ENCODE data around the gene MICB. TPM values are rescaled to one million over a fixed set of nuclear protein-coding genes. Genes with fewer than 3 reads are reported as not detected.
"Not testable (repeated sequence)": the region's sequence is repeated elsewhere in the genome, so short reads cannot be mapped to it uniquely, and the experiment has no call there.

Gene MICB
- total RNA-seq = 10 to 100 TPM; 18.7 to 22.3 TPM

GRCh38 chr6:31497531-31498476 lies at the start of gene MICB:
MICB (plus strand) TSS chr6:31498145; CDS start chr6:31498194, 49 bp downstream.
- ATAC-seq (replicated peaks in 1 of 2) = peak; percentile 73 to 74
- H3K36me3 Mint-ChIP-seq (ENCODE audit: insufficient read depth in 2 of 2) = peaks cover 0 to 5% of the 10 kb centered on the region in 2 donors
- H3K9me3 Mint-ChIP-seq = no peaks in the 10 kb centered on the region
- H3K4me1 Mint-ChIP-seq (ENCODE audit: low read depth) = peaks cover 80% of the 10 kb centered on the region
- peak; percentile 83 to 90 for DNase-seq
- peak within 1 kb of the TSS; percentile 84 to 96 for H3K4me3 Mint-ChIP-seq
- H3K27me3 Mint-ChIP-seq (ENCODE audit: low read depth) = no peaks in the 10 kb centered on the region
- H3K27ac Mint-ChIP-seq = peak within 1 kb of the TSS; percentile 92

GRCh38 chr6:31450751-31451150 lies 47.2 kb upstream of the MICB start:
- peaks cover 4% of the 10 kb centered on the region in 2 donors for H3K36me3 Mint-ChIP-seq (ENCODE audit: insufficient read depth in 2 of 2)
- H3K9me3 Mint-ChIP-seq = peaks cover 4 to 5% of the 10 kb centered on the region in 2 donors
- peaks cover 18% of the 10 kb centered on the region for H3K27me3 Mint-ChIP-seq (ENCODE audit: low read depth)
- H3K27ac Mint-ChIP-seq = no peak overlapping the region
- ATAC-seq (replicated peaks in 1 of 2) (no peak), DNase-seq (no peak)
- no peak overlapping the region for H3K4me3 Mint-ChIP-seq
- no peaks in the 10 kb centered on the region for H3K4me1 Mint-ChIP-seq (ENCODE audit: low read depth)

DNA sequence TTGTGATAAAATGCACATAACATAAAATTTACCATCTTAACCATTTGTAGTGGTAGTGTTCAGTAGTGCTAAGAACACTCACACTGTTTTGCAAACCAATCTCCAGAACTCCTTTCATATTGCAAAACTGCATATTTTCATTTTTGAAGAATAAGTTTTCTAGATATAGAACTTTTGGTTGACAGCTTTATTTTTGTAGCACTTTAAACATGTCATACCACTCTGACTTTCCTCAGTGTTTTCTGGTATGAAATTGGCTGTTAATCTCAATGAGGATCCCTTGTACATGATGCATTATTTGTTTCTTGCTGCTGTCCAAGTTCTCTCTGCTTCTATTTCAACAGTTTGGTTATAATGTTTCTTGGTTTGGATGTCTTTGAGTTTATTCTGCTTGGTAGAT lies 45.1 kb upstream of the MICB start:
- H3K27ac Mint-ChIP-seq = no peak overlapping the region
- no peak overlapping the region for H3K4me3 Mint-ChIP-seq
- peaks cover 17% of the 10 kb centered on the region for H3K27me3 Mint-ChIP-seq (ENCODE audit: low read depth)
- H3K36me3 Mint-ChIP-seq (ENCODE audit: insufficient read depth in 2 of 2) = peaks cover 4% of the 10 kb centered on the region in 2 donors
- no peak for ATAC-seq (replicated peaks in 1 of 2)
- DNase-seq = no peak
- peaks cover 4 to 5% of the 10 kb centered on the region in 2 donors for H3K9me3 Mint-ChIP-seq
- no peaks in the 10 kb centered on the region for H3K4me1 Mint-ChIP-seq (ENCODE audit: low read depth)

DNA sequence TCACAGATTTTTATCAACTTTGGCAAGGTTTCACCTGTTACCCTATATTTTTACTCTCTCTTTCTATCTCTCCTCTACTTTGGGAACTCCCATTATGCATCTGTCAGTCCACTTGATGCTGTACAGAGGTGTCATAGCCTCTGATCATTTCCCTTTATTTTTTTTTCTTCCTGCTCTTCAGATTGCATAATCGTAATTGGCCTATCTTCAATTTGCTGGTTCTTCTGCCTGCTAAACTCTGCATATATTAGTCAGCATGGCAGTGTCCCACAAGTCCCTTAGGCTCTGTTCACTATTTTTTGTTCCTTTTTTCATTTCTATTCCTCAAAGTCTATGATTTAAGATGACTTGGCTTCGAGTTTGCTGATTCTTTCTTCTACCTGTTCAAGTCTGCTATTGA lies 44.7 kb upstream of the MICB start:
- no peak for ATAC-seq (replicated peaks in 1 of 2)
- Mint-ChIP-seq H3K4me3 (no peak overlapping the region), H3K27ac (no peak overlapping the region), H3K9me3 (peaks cover 4 to 5% of the 10 kb centered on the region in 2 donors), H3K4me1 (ENCODE audit: low read depth) (no peaks in the 10 kb centered on the region), H3K36me3 (ENCODE audit: insufficient read depth in 2 of 2) (peaks cover 4% of the 10 kb centered on the region in 2 donors), H3K27me3 (ENCODE audit: low read depth) (peaks cover 17% of the 10 kb centered on the region)
- no peak for DNase-seq

DNA sequence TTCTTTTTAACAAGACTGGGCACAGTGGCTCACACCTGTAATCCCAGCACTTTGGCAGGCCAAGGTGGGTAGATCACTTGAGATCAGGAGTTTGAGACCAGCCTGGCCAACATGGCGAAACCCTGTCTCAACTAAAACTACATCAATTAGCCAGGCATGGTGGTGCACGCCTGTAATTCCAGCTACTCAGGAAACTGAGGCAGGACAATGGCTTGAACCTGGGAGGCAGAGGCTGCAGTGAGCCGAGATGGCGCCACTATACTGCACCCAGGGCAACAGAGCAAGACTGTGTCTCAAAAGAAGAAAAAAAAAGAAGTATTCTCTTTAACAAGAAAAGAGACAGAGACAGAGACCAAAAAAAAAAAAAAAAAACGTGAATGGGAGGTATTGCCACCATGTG lies 38.1 kb upstream of the MICB start:
- Mint-ChIP-seq H3K36me3 (ENCODE audit: insufficient read depth in 2 of 2) (peaks cover 8 to 15% of the 10 kb centered on the region in 2 donors), H3K4me1 (ENCODE audit: low read depth) (peaks cover 27% of the 10 kb centered on the region)
- not testable (repeated sequence) for DNase-seq; H3K9me3 Mint-ChIP-seq; H3K27ac Mint-ChIP-seq; H3K27me3 Mint-ChIP-seq (ENCODE audit: low read depth); H3K4me3 Mint-ChIP-seq; ATAC-seq (replicated peaks in 1 of 2)

DNA sequence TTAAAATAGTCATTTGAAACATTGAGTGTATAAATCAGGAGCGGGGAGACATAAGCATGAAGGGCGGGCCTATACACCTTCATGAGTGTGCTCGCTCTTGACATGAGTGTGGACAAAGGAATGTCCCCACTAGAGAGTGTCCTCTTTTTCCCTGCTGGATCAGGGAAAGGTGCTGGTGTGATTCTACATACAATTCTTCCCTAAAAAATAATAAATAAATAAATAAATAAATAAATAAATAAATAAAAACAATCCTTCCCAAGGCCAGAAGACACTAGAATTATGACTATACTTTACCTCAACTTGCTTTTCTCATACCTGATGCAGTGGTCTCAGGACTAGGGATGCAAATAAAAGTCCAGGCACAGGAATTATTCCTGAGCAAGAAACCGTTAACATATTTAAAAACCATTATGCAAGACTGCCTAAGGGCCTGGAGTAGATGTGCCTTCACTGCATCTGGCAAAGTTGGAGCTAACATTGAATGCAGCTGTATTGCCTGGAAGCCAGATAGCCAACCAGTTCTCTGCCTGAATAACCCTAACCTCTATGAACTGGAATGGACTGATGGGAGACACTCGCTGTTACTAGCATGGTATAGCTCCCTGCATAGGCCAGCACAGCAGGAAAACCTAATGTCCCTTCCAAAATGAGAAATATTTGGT lies 37.5 kb upstream of the MICB start:
- DNase-seq (no peak), ATAC-seq (replicated peaks in 1 of 2) (no peak)
- no peaks in the 10 kb centered on the region for H3K27me3 Mint-ChIP-seq (ENCODE audit: low read depth)
- no peak overlapping the region for H3K4me3 Mint-ChIP-seq
- H3K27ac Mint-ChIP-seq = no peak overlapping the region
- H3K9me3 Mint-ChIP-seq = no peaks in the 10 kb centered on the region
- peaks cover 11 to 19% of the 10 kb centered on the region in 2 donors for H3K36me3 Mint-ChIP-seq (ENCODE audit: insufficient read depth in 2 of 2)
- H3K4me1 Mint-ChIP-seq (ENCODE audit: low read depth) = peaks cover 33% of the 10 kb centered on the region

GRCh38 chr6:31462026-31462963 lies 35.6 kb upstream of the MICB start:
- peak overlapping the region; percentile 99 for H3K27ac Mint-ChIP-seq
- peak in 1 of 2 donors; percentile 26 for ATAC-seq (replicated peaks in 1 of 2)
- no peaks in the 10 kb centered on the region for H3K27me3 Mint-ChIP-seq (ENCODE audit: low read depth)
- peaks cover 51% of the 10 kb centered on the region for H3K4me1 Mint-ChIP-seq (ENCODE audit: low read depth)
- no peak for DNase-seq
- H3K4me3 Mint-ChIP-seq = peak overlapping the region; percentile 99
- no peaks in the 10 kb centered on the region for H3K9me3 Mint-ChIP-seq
- H3K36me3 Mint-ChIP-seq (ENCODE audit: insufficient read depth in 2 of 2) = peaks cover 11 to 24% of the 10 kb centered on the region in 2 donors

- peak overlapping the region; percentile 99 for H3K27ac Mint-ChIP-seq
- H3K4me1 Mint-ChIP-seq (ENCODE audit: low read depth) = peaks cover 60% of the 10 kb centered on the region
- H3K27me3 Mint-ChIP-seq (ENCODE audit: low read depth) = no peaks in the 10 kb centered on the region
- H3K9me3 Mint-ChIP-seq = no peaks in the 10 kb centered on the region
- ATAC-seq (replicated peaks in 1 of 2) (peak; percentile 92 to 93), DNase-seq (peak; percentile 79 to 90)
- H3K36me3 Mint-ChIP-seq (ENCODE audit: insufficient read depth in 2 of 2) = peaks cover 11 to 27% of the 10 kb centered on the region in 2 donors
- peak overlapping the region; percentile 99 for H3K4me3 Mint-ChIP-seq
These were observed 34.7 kb upstream of the MICB start for GRCh38 chr6:31462964-31463870.

DNA sequence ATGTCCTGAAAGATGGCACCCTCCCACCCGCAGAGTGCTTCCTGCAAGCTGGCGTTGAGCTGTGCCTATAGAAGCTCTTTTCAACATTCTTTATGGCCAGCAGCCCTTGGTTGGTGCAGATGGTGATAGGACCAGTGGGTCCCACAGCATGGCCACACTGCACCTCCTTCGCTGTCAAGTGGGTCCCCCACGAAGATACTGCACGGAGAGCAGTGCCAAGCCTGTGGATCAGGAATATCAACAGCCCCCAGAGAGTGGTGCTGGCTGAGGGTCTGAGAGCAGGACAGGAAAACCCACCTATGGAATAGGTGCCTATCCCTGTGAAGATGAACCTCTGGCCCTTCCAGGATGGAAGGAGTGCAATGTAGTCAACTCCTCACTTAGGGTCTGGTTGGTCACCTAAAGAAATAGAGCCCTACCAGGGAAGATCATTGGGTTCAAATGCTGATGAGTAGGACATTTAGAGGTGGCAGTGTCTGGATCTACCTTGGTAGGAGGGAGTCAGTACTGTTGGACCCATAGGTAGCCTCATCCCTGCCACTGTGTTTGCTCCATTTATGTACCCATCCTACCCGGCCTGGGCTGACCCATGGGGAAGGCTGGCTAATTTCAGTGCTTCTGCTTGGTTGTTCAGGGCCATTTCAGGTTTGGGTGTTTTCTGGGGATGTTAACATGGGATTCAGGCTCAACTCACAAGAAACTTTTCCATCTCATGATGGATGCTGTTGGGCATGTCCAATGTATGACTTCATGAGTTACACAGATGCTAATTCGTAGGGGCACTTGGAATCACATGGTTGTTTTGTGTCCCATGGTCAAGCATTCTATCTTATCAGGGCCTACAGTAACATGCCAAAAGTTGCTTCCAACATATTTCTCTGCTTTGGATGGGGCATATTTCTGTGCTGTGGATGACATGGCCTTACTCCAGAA lies 33.4 kb upstream of the MICB start:
- Mint-ChIP-seq H3K4me3 (peak overlapping the region; percentile 99), H3K36me3 (ENCODE audit: insufficient read depth in 2 of 2) (peaks cover 11 to 27% of the 10 kb centered on the region in 2 donors), H3K27me3 (ENCODE audit: low read depth) (no peaks in the 10 kb centered on the region), H3K27ac (peak overlapping the region; percentile 88), H3K9me3 (no peaks in the 10 kb centered on the region), H3K4me1 (ENCODE audit: low read depth) (peaks cover 66% of the 10 kb centered on the region)
- ATAC-seq (replicated peaks in 1 of 2) (no peak), DNase-seq (no peak)

GRCh38 chr6:31465185-31465536 lies 32.8 kb upstream of the MICB start:
- peaks cover 11 to 27% of the 10 kb centered on the region in 2 donors for H3K36me3 Mint-ChIP-seq (ENCODE audit: insufficient read depth in 2 of 2)
- H3K4me3 Mint-ChIP-seq = peak overlapping the region; percentile 99
- DNase-seq (no peak), ATAC-seq (replicated peaks in 1 of 2) (peak in 1 of 2 donors; percentile 7)
- H3K9me3 Mint-ChIP-seq = no peaks in the 10 kb centered on the region
- H3K27me3 Mint-ChIP-seq (ENCODE audit: low read depth) = no peaks in the 10 kb centered on the region
- peak overlapping the region; percentile 88 for H3K27ac Mint-ChIP-seq
- peaks cover 72% of the 10 kb centered on the region for H3K4me1 Mint-ChIP-seq (ENCODE audit: low read depth)

GRCh38 chr6:31465718-31466117 lies 32.2 kb upstream of the MICB start:
- Mint-ChIP-seq H3K4me3 (peak overlapping the region; percentile 99), H3K4me1 (ENCODE audit: low read depth) (peaks cover 75% of the 10 kb centered on the region), H3K36me3 (ENCODE audit: insufficient read depth in 2 of 2) (peaks cover 11 to 27% of the 10 kb centered on the region in 2 donors), H3K9me3 (no peaks in the 10 kb centered on the region), H3K27ac (peak overlapping the region; percentile 88), H3K27me3 (ENCODE audit: low read depth) (no peaks in the 10 kb centered on the region)
- peak in 1 of 2 donors; percentile 10 for ATAC-seq (replicated peaks in 1 of 2)
- no peak for DNase-seq
